HepG2 (cell line): ENCODE results near the gene SHISA5. TPM values are rescaled to one million over a fixed set of nuclear protein-coding genes. Genes with fewer than 3 reads are reported as not detected.
A peak's percentile ranks its signal among the peaks of the same experiment; 100 is the strongest.

Source experiments
- ATAC-seq: fragments of 200-7000 bp; cut with Tn5 transposase; 3 replicates; pipeline ENCODE4 v1.9.1; 2020; ENCODE audit warnings: mild to moderate bottlenecking, moderate library complexity
- BruUV-seq: library from RNA; stranded (reverse); fragments of 400-500 nt; replicated peaks from 2 replicates; lab custom pipeline; 2021; lab: Mats Ljungman, UMichigan
- CTCF ChIA-PET: fragments of 300-600 bp; formaldehyde crosslinking; extraction: SDS; loops from one replicate; lab custom pipeline; 2021; ENCODE audit warnings: low total read pairs, inconsistent platforms, low intra/inter-chr PET ratio; lab: Yijun Ruan, JAX
- POLR2A ChIA-PET: fragments of 350-600 bp; sonication (Branson Sonifier 250); formaldehyde crosslinking; loops from one replicate; lab custom pipeline; 2020; ENCODE audit warnings: antibody characterized with exemption, inconsistent platforms; lab: Yijun Ruan, JAX
- DNase-seq: peaks from one replicate; pipeline ENCODE4 v3.0.0-alpha.2; 2015; ENCODE audit warnings: low spot score
- FAIRE-seq: peaks from 3 replicates; lab custom pipeline; 2011; peaks lifted over from hg19 to GRCh38; lab: Jason Lieb, UNC
- H2AFZ ChIP-seq: one replicate; pipeline ENCODE4 v1.6.1; 2011; ENCODE audit warnings: low read length, inconsistent platforms
- H3K27ac ChIP-seq: fragments of 300-600 bp; 3 replicates; pipeline ENCODE4 v1.8.0; 2011; ENCODE audit warnings: mixed run types, mild to moderate bottlenecking, mixed read lengths, low read length, inconsistent platforms; ENCODE audit not compliant: insufficient read depth; ENCODE audit errors: extremely low read length
- H3K27me3 ChIP-seq, 2 experiments: fragments of 200-600 bp in 1 of 2; 2 replicates in 1 of 2; 3 replicates in 1 of 2; pipeline versions ENCODE4 v1.6.0 to v1.8.0; 2011; ENCODE audit warnings: low read length in 2 of 2, mild to moderate bottlenecking in 2 of 2, moderate library complexity in 2 of 2, inconsistent platforms in 1 of 2; ENCODE audit not compliant: insufficient read depth in 2 of 2, control insufficient read depth in 1 of 2
- H3K36me3 ChIP-seq, 2 experiments: fragments of 200-600 bp in 1 of 2; replicated peaks in 1 of 2; 2 replicates in 1 of 2; 3 replicates in 1 of 2; pipeline versions ENCODE4 v1.5.1 to v1.8.0; 2011; ENCODE audit warnings: low read length in 2 of 2, inconsistent platforms in 1 of 2; ENCODE audit not compliant: insufficient read depth in 2 of 2, control insufficient read depth in 1 of 2
- H3K4me1 ChIP-seq: 2 replicates; pipeline ENCODE4 v1.5.1; 2012; ENCODE audit warnings: low read length, inconsistent platforms; ENCODE audit not compliant: insufficient read depth
- H3K4me2 ChIP-seq: 2 replicates; pipeline ENCODE4 v1.6.0; 2011; ENCODE audit warnings: low read depth, low read length, inconsistent platforms
- H3K4me3 ChIP-seq, 3 experiments: fragments of 200-600 bp in 1 of 3; sonication (generic), shearing (Covaris generic) in 1 of 3; replicated peaks in 1 of 3; 2 replicates each; pipeline ENCODE4 v1.5.1; 2011 to 2016; ENCODE audit warnings: low read length in 3 of 3, inconsistent platforms in 2 of 3, low read depth in 2 of 3, mild to moderate bottlenecking in 2 of 3, control low read depth in 1 of 3, mixed read lengths in 1 of 3; ENCODE audit not compliant: insufficient read depth in 1 of 3
- H3K79me2 ChIP-seq: one replicate; pipeline ENCODE4 v1.6.1; 2011; ENCODE audit warnings: low read length, inconsistent platforms; ENCODE audit not compliant: insufficient read depth
- H3K9ac ChIP-seq: 2 replicates; pipeline ENCODE4 v1.6.0; 2011; ENCODE audit warnings: mild to moderate bottlenecking, low read depth, low read length, inconsistent platforms; ENCODE audit not compliant: insufficient read depth
- H3K9me3 ChIP-seq: 2 replicates; pipeline ENCODE4 v1.5.1; 2012; ENCODE audit warnings: mild to moderate bottlenecking, low read length
- H4K20me1 ChIP-seq: 2 replicates; pipeline ENCODE4 v1.6.0; 2011; ENCODE audit warnings: inconsistent platforms, mild to moderate bottlenecking, low read length, moderate library complexity; ENCODE audit not compliant: insufficient read depth
- GLMP ChIP-seq: sonication (generic); formaldehyde crosslinking; IDR thresholded peaks from 2 replicates; pipeline ENCODE4 v1.9.0; 2021; ENCODE audit warnings: missing genetic modification reagents, mild to moderate bottlenecking, borderline replicate concordance
- JUNB ChIP-seq: sonication (generic); formaldehyde crosslinking; IDR thresholded peaks from 2 replicates; pipeline ENCODE4 v1.8.0; 2022; ENCODE audit warnings: missing genetic modification reagents, mild to moderate bottlenecking, borderline replicate concordance
- MBD4 ChIP-seq: IDR thresholded peaks from 2 replicates; pipeline ENCODE4 v1.6.1; 2012; ENCODE audit warnings: low read length, inconsistent platforms, borderline replicate concordance
- MED1 ChIP-seq: sonication (generic); formaldehyde crosslinking; IDR thresholded peaks from 2 replicates; pipeline ENCODE4 v1.4.0; 2020; ENCODE audit warnings: missing genetic modification reagents
- NR2C2 ChIP-seq: sonication (generic); formaldehyde crosslinking; IDR thresholded peaks from 2 replicates; pipeline ENCODE4 v1.4.0; 2020; ENCODE audit warnings: missing genetic modification reagents, mild to moderate bottlenecking, moderate library complexity, borderline replicate concordance
- ZNF205 ChIP-seq: IDR thresholded peaks from 2 replicates; pipeline ENCODE4 v1.6.1; 2018; ENCODE audit warnings: missing biosample characterization, missing genetic modification reagents
- ZNF331 ChIP-seq: sonication (generic); formaldehyde crosslinking; IDR thresholded peaks from 2 replicates; pipeline ENCODE4 v1.4.0; 2020; ENCODE audit warnings: missing genetic modification reagents
- ZNF501 ChIP-seq: sonication (generic); formaldehyde crosslinking; IDR thresholded peaks from 2 replicates; pipeline ENCODE4 v1.5.1; 2020; ENCODE audit warnings: mild to moderate bottlenecking, moderate library complexity, missing genetic modification reagents
- ZNF503 ChIP-seq: sonication (generic); formaldehyde crosslinking; IDR thresholded peaks from 2 replicates; pipeline ENCODE4 v1.4.0; 2020; ENCODE audit warnings: missing genetic modification reagents
- ZNF558 ChIP-seq: sonication (generic); formaldehyde crosslinking; IDR thresholded peaks from 2 replicates; pipeline ENCODE4 v1.9.0; 2022; ENCODE audit warnings: mild to moderate bottlenecking, missing genetic modification reagents, borderline replicate concordance
- ZNF746 ChIP-seq: sonication (generic); formaldehyde crosslinking; IDR thresholded peaks from 2 replicates; pipeline ENCODE4 v1.8.0; 2022; ENCODE audit warnings: mild to moderate bottlenecking, missing genetic modification reagents
- ZNF775 ChIP-seq: sonication (generic); formaldehyde crosslinking; IDR thresholded peaks from 2 replicates; pipeline ENCODE4 v1.4.0; 2020; ENCODE audit warnings: missing genetic modification reagents, mild to moderate bottlenecking, moderate library complexity, borderline replicate concordance
- WGBS: methylation state at CpG from one replicate; pipeline ENCODE4 v1.1.6; 2017; ENCODE audit warnings: low lambda C conversion rate; 5-methylcytosine and 5-hydroxymethylcytosine counted together
- in situ Hi-C: cut with HindIII; loops from 2 replicates; pipeline ENCODE4 v1.10.0; 2017; ENCODE audit warnings: low pct_unique_long_range_greater_than_20kb; ENCODE audit not compliant: extremely low pct_ligation_motif_present
- intact Hi-C: fragments of 100-400 bp; cut with micrococcal nuclease; formaldehyde crosslinking; loops from one replicate; pipeline ENCODE4 v1.10.0; 2022; ENCODE audit not compliant: unreplicated experiment
- polyA plus RNA-seq, 8 experiments: library from polyadenylated mRNA; depleted of rRNA in 3 of 8; stranded (reverse) in 7 of 8; unstranded in 1 of 8; fragments of >200 nt; fragmentation: Illumina TruSeq in 4 of 8; extraction: Trizol in 4 of 8; gene quantifications; 2 replicates each; pipeline versions ENCODE4 v1.2.1 to v1.2.3, GENCODE V29; 2011 to 2016; ENCODE audit warnings: low read depth in 4 of 8, missing spikeins in 1 of 8, mixed read lengths in 1 of 8; ENCODE audit not compliant: insufficient read depth in 1 of 8
- total RNA-seq, 5 experiments: library from RNA; depleted of rRNA; stranded (reverse); fragments of >200 nt; fragmentation: Illumina TruSeq; extraction: Trizol; gene quantifications; 2 replicates each; pipeline ENCODE4 v1.2.3, GENCODE V29; 2016; ENCODE audit warnings: low read depth in 1 of 5
- TF ChIP-seq, protein P1 (sequence below): sonication (generic); formaldehyde crosslinking; IDR thresholded peaks from 2 replicates; pipeline ENCODE4 v1.5.0; 2020; ENCODE audit warnings: missing genetic modification reagents
- TF ChIP-seq, protein P2 (sequence below): sonication (generic); formaldehyde crosslinking; IDR thresholded peaks from 2 replicates; pipeline ENCODE4 v1.9.0; 2022; ENCODE audit warnings: missing genetic modification reagents, mild to moderate bottlenecking, borderline replicate concordance
- TF ChIP-seq, protein P3 (sequence below): sonication (generic); formaldehyde crosslinking; IDR thresholded peaks from 2 replicates; pipeline ENCODE4 v1.5.1; 2020; ENCODE audit warnings: missing genetic modification reagents, mild to moderate bottlenecking, borderline replicate concordance

The SHISA5 gene
- total and polyA plus RNA-seq, 2 of the 13 experiments (the other 11 are each of a cell fraction or from before 2014, with no cell fraction given) = 75.8 to 91.4 TPM

DNA sequence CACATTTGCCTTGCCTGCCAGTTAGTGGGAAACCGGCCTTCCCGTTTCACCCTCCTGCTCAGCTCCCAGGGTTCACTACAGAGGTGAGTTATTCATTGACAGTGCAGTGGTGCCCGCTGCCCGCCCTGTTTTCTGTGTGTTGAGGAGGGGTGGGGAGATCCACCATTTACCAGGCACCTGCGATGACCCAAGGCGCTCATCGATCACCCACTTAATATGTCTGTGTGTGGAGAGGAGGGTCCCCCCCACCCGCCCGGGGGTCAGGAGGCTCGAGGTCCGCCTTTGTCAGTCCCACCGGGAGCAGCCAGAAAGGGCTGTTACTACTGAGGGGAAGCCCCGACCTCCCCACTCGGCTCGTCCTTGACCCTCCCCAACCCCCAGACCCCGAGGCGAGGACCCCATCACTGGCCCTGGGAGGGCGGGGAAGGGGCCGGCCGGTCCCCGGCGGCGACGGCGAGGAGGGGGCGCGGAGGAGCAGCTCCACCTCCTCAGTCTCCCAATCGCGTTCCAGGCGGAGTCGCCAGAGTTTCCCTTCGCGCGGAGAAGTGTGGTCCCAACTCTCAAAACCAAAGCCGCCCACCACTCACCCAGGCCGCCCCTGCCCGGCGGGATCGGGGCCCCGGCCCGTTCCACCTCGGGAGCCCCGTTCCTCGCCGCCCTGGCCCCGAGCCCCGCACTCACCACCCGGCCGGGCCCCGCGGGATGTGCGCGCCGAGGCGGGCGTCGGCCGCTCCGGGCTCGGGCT lies 75.2 kb downstream of the SHISA5 start:
- H2AFZ ChIP-seq = no peak overlapping the region
- peak overlapping the region; percentile 96 for H3K9ac ChIP-seq
- FAIRE-seq (peak; percentile 93), DNase-seq (peak; percentile 90), ATAC-seq (peak; percentile 66)
- WGBS = no CpG with 5 or more reads among the region's 60 CpGs
- POLR2A ChIA-PET = interaction anchor here (0.5 to 9.0 kb wide), 13 partner anchors 9 to 193 kb away, joined by 3 to 130 read pairs (median 7); partner anchors contain the start of genes ATRIP, CCDC51, PFKFB4 and TMA7
- H3K27me3 ChIP-seq = no peaks in the 10 kb centered on the region
- CTCF ChIA-PET = no interaction called here
- peaks cover 83% of the 10 kb centered on the region for H3K4me1 ChIP-seq
- intact Hi-C loops = loop anchor here (1.0 kb wide), 1 partner anchor 12 kb away; the partner anchor contains the start of genes CCDC51 and TMA7
- no TSS peak for BruUV-seq
- H3K9me3 ChIP-seq = no peaks in the 10 kb centered on the region
- H3K27ac ChIP-seq = peak overlapping the region; percentile 99
- H3K36me3 ChIP-seq = peaks cover 12 to 20% of the 10 kb centered on the region in 2 experiments
- peak overlapping the region; percentile 100 for H3K4me2 ChIP-seq
- in situ Hi-C loops = no loop called here
- peak overlapping the region; percentile 79 to 93 (median 86) for H3K4me3 ChIP-seq
- peaks cover 54% of the 10 kb centered on the region for H3K79me2 ChIP-seq
- H4K20me1 ChIP-seq = peaks cover 46% of the 10 kb centered on the region
- TF ChIP-seq ZNF503 (CRISPR knock-in tag) = no peak
- TF ChIP-seq ZNF746 (CRISPR knock-in tag) = peak; percentile 95
- no peak for TF ChIP-seq JUNB
- no peak for TF ChIP-seq GLMP (CRISPR knock-in tag)
- no peak for TF ChIP-seq NR2C2 (CRISPR knock-in tag)
- peak; percentile 80 for TF ChIP-seq MED1 (CRISPR knock-in tag)
- no peak for TF ChIP-seq ZNF775 (CRISPR knock-in tag)
- no peak for TF ChIP-seq MBD4
- TF ChIP-seq, protein P1, sequence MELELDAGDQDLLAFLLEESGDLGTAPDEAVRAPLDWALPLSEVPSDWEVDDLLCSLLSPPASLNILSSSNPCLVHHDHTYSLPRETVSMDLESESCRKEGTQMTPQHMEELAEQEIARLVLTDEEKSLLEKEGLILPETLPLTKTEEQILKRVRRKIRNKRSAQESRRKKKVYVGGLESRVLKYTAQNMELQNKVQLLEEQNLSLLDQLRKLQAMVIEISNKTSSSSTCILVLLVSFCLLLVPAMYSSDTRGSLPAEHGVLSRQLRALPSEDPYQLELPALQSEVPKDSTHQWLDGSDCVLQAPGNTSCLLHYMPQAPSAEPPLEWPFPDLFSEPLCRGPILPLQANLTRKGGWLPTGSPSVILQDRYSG (CRISPR knock-in tag) = no peak
- TF ChIP-seq, protein P2, sequence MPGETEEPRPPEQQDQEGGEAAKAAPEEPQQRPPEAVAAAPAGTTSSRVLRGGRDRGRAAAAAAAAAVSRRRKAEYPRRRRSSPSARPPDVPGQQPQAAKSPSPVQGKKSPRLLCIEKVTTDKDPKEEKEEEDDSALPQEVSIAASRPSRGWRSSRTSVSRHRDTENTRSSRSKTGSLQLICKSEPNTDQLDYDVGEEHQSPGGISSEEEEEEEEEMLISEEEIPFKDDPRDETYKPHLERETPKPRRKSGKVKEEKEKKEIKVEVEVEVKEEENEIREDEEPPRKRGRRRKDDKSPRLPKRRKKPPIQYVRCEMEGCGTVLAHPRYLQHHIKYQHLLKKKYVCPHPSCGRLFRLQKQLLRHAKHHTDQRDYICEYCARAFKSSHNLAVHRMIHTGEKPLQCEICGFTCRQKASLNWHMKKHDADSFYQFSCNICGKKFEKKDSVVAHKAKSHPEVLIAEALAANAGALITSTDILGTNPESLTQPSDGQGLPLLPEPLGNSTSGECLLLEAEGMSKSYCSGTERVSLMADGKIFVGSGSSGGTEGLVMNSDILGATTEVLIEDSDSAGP (CRISPR knock-in tag) = 0 out of 2 replicates have a peak, but pooled peaks have one; percentile 38
- TF ChIP-seq ZNF501 (CRISPR knock-in tag) = no peak
- 0 out of 2 replicates have a peak, but pooled peaks have one; percentile 11 for TF ChIP-seq ZNF558 (CRISPR knock-in tag)
- no peak for TF ChIP-seq ZNF205
- TF ChIP-seq ZNF331 (CRISPR knock-in tag) = 0 out of 2 replicates have a peak, but pooled peaks have one; percentile 35
- TF ChIP-seq, protein P3, sequence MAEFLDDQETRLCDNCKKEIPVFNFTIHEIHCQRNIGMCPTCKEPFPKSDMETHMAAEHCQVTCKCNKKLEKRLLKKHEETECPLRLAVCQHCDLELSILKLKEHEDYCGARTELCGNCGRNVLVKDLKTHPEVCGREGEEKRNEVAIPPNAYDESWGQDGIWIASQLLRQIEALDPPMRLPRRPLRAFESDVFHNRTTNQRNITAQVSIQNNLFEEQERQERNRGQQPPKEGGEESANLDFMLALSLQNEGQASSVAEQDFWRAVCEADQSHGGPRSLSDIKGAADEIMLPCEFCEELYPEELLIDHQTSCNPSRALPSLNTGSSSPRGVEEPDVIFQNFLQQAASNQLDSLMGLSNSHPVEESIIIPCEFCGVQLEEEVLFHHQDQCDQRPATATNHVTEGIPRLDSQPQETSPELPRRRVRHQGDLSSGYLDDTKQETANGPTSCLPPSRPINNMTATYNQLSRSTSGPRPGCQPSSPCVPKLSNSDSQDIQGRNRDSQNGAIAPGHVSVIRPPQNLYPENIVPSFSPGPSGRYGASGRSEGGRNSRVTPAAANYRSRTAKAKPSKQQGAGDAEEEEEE = no peak
